Large intestine (tissue), 3 donors: Measurements from ENCODE around the gene CBL. TPM values are rescaled to one million over a fixed set of nuclear protein-coding genes. Genes with fewer than 3 reads are reported as not detected.

Source experiments
- DNase-seq, 2 donors: peaks; one replicate each; pipeline versions ENCODE4 v3.0.0 to v3.0.0-alpha.2; 2013
- H3K27ac ChIP-seq: one replicate; pipeline ENCODE4 v1.5.1; 2013; ENCODE audit warnings: low read length
- H3K27me3 ChIP-seq: 2 replicates; pipeline ENCODE4 v1.6.1; 2013; ENCODE audit warnings: low read length; ENCODE audit not compliant: control insufficient read depth, insufficient read depth
- H3K36me3 ChIP-seq: 2 replicates; pipeline ENCODE4 v1.6.1; 2013; ENCODE audit warnings: low read length; ENCODE audit not compliant: control insufficient read depth, insufficient read depth
- H3K4me1 ChIP-seq: one replicate; pipeline ENCODE4 v1.6.1; 2013; ENCODE audit warnings: low read length; ENCODE audit not compliant: control insufficient read depth, insufficient read depth
- H3K4me3 ChIP-seq: one replicate; pipeline ENCODE4 v1.5.1; 2013; ENCODE audit warnings: low read length
- H3K9me3 ChIP-seq: one replicate; pipeline ENCODE4 v1.6.1; 2013; ENCODE audit warnings: mild to moderate bottlenecking, low read depth, low read length, moderate library complexity; ENCODE audit not compliant: control insufficient read depth
- WGBS: methylation state at CpG from one replicate; pipeline ENCODE4 v1.1.5; 2013; ENCODE audit warnings: low lambda C conversion rate; ENCODE audit not compliant: insufficient coverage; 5-methylcytosine and 5-hydroxymethylcytosine counted together
- polyA plus RNA-seq: library from polyadenylated mRNA; unstranded; fragments of 120-200 nt; gene quantifications from one replicate; pipeline ENCODE4 v1.2.1, GENCODE V29; 2013

Gene CBL
- polyA plus RNA-seq, 1 donor: 12.7 TPM

DNA sequence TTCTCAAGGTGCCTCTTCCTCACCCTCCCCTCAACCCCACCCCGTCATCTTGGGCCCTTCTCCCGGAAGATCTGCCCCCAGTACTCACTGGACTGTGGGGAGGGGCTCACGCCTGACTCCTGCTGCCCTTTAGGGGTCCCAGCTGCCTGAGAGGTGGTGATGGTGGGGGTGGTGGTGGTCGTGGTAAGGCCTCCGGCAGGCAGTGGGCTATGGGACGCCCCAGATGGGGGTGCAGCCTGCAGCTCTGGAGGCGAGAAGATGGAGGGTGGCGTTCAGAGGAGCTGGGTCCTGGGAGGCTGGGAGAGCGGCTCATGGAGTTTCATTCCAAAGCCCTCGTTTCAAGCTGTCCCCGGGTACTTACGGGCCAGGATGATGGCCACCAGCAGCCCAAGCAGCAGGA lies 139.5 kb downstream of the CBL start:
- WGBS: no CpG with 5 or more reads among the region's 12 CpGs
- DNase-seq: no peak
- Histone ChIP-seq H3K27ac (no peak overlapping the region), H3K9me3 (no peaks in the 10 kb centered on the region), H3K27me3 (peaks cover 11% of the 10 kb centered on the region), H3K36me3 (no peaks in the 10 kb centered on the region), H3K4me3 (no peak overlapping the region), H3K4me1 (peaks cover 9% of the 10 kb centered on the region)

DNA sequence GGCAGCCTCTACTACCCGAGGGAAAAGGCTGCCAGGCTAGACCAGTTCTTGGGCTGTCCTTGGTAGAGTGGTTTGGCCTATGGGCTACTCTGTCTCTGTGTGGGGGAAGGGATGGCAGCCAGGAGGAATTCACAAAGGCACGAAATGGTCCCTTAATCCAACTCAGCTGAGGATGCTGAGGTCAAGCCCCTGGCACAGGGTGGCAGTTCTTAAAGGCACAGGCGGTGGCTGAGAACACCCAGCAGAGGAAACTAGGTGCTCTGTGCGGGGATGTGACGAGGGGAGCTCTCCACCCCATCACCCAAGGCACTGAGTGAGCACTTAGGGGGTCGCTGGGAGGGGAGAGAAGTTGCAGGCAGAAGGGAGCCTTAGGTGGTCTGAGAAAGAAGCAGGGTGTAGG lies 140.5 kb downstream of the CBL start, which contains the start of gene MFRP:
MFRP (minus strand) TSS at position 101 of the 400 bp plus-strand sequence. CDS start 192 bp downstream, outside the sequence.
- H3K36me3 ChIP-seq: no peaks in the 10 kb centered on the region
- H3K4me3 ChIP-seq: no peak within 1 kb of the TSS
- H3K27me3 ChIP-seq: peaks cover 2% of the 10 kb centered on the region
- H3K27ac ChIP-seq: no peak within 1 kb of the TSS
- peaks cover under 1% of the 10 kb centered on the region for H3K4me1 ChIP-seq
- no CpG with 5 or more reads among the region's 6 CpGs for WGBS
- no peaks in the 10 kb centered on the region for H3K9me3 ChIP-seq
- no peak for DNase-seq

DNA sequence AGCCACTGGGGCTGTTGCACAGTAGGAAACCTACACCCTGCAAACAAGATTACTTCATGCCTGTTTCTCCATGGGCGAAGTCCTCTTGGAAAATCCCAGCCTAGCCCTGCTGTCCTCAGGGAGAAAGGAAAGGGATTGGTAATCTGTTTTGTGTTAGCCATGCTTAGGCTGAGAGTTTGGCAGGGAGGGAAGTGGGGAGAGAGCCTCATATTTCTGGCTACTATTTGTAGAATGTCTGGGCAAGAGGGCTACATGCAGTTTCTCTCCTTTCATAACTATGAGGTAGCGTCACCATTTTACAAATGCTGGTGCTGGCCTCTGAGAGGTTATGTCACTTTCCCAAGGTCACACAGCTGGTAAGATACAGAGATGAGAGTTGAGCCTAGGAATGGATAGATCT lies 141.1 kb downstream of the CBL start:
- no peaks in the 10 kb centered on the region for H3K9me3 ChIP-seq
- H3K27ac ChIP-seq: no peak overlapping the region
- H3K4me1 ChIP-seq: no peaks in the 10 kb centered on the region
- no peak overlapping the region for H3K4me3 ChIP-seq
- no peaks in the 10 kb centered on the region for H3K36me3 ChIP-seq
- H3K27me3 ChIP-seq: peaks cover 2% of the 10 kb centered on the region
- DNase-seq: peak in 1 of 2 donors; percentile 65
- no CpG with 5 or more reads among the region's 2 CpGs for WGBS

DNA sequence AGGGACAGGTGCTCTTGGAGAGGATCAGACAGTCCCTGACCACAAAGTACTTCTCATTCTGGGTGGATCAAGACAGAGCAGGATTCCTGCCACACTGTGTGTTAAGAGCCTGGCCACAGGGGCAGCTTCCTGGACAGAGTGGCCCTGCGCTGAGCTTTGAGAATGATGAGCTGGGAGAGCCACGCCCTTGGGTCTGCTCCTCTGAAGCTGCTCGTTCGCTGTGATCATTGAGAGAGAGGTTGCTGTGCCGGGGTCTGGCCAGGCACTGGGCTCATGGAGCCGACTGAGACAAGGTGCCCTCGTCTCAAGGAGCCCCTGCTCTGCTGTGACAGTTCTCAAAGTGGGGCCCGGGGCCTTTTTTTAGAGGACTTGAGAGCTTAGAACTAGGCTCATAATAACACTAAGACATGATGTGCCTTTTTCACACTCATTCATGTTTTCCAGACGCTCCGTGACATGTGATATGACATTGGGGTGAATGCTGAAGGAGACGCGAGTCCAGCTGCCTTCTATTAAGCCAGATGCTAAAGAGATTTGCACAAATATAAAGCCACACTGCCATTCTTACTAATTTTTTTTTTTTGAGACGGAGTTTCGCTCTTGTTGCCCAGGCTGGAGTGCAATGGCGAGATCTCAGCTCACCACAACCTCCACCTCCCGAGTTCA lies 141.9 kb downstream of the CBL start:
- no CpG with 5 or more reads among the region's 16 CpGs for WGBS
- Histone ChIP-seq H3K4me1 (peaks cover 5% of the 10 kb centered on the region), H3K9me3 (no peaks in the 10 kb centered on the region), H3K27me3 (no peaks in the 10 kb centered on the region), H3K27ac (no peak overlapping the region), H3K36me3 (no peaks in the 10 kb centered on the region), H3K4me3 (no peak overlapping the region)
- DNase-seq: no peak

DNA sequence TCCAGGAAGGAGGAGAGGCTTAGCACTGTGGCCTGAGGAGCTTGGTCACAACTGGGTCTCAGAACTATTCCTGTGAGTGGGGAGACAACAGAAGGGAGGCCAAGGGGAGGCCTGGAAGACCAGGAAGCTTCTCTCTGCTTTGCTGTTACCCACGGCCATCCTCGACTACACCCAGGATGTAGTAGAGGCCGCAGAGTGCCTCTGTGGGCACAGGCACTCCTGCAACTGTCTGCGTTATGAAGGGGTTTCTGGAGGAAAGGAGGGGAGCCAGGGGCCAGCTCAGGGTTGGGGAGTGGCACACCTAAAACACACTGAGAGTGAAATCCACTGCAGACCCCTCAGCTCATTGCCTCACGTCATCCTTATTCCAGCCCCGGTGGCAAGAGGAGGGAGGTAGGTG lies 144.2 kb downstream of the CBL start:
- no peaks in the 10 kb centered on the region for H3K9me3 ChIP-seq
- no peak overlapping the region for H3K4me3 ChIP-seq
- H3K4me1 ChIP-seq: peaks cover 12% of the 10 kb centered on the region
- H3K27me3 ChIP-seq: no peaks in the 10 kb centered on the region
- WGBS: no CpG with 5 or more reads among the region's 6 CpGs
- H3K27ac ChIP-seq: no peak overlapping the region
- H3K36me3 ChIP-seq: no peaks in the 10 kb centered on the region
- DNase-seq: no peak

DNA sequence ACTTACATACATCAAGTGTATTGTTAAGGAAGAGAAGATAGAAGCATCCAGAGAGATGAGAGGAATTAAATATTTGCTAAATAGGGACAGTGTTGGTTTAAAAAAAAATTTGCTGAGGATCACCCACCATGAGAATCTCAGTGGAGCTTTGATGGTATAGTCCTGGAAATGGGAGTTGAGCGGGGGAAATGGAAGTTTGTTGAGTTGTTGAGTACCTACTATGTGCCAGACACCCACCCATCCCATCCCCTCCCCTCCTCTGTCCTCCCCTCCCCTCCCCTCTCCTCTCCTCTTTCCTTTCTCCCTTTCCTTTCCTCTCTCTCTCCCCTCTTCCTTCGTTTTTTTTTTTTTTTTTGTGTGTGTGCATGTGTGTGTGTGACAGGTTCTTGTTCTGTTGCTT lies 145.1 kb downstream of the CBL start:
- WGBS: 40% methylated on average over 1 of the region's 2 CpGs
- H3K4me1 ChIP-seq: peaks cover 12% of the 10 kb centered on the region
- H3K27me3 ChIP-seq: no peaks in the 10 kb centered on the region
- no peaks in the 10 kb centered on the region for H3K36me3 ChIP-seq
- DNase-seq: no peak
- no peak overlapping the region for H3K27ac ChIP-seq
- no peaks in the 10 kb centered on the region for H3K9me3 ChIP-seq
- no peak overlapping the region for H3K4me3 ChIP-seq

DNA sequence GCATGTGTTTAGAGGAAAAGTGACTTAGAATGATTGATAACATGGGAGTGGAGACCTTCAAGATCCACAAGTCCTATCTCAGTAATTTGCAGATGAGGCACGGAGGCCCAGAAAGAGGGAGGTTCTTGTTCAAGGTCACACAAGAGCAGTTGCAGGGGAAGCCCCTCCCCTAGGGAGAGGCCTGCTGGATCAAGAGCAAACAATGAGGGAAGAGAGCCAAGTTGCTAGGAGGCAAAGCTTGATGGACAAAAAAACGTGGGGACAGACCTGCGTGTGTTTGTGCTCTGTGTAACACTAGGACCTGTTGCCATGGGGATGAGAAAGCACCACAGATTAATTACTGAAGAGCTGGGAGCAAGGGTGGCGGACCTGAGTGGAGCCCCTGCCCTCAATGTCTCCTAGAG lies 146.7 kb downstream of the CBL start:
- H3K27ac ChIP-seq: peak overlapping the region; percentile 16
- H3K4me3 ChIP-seq: no peak overlapping the region
- WGBS: no CpG with 5 or more reads among the region's 4 CpGs
- H3K9me3 ChIP-seq: no peaks in the 10 kb centered on the region
- H3K36me3 ChIP-seq: no peaks in the 10 kb centered on the region
- peaks cover 12% of the 10 kb centered on the region for H3K4me1 ChIP-seq
- peak; percentile 86 to 92 for DNase-seq
- no peaks in the 10 kb centered on the region for H3K27me3 ChIP-seq

DNA sequence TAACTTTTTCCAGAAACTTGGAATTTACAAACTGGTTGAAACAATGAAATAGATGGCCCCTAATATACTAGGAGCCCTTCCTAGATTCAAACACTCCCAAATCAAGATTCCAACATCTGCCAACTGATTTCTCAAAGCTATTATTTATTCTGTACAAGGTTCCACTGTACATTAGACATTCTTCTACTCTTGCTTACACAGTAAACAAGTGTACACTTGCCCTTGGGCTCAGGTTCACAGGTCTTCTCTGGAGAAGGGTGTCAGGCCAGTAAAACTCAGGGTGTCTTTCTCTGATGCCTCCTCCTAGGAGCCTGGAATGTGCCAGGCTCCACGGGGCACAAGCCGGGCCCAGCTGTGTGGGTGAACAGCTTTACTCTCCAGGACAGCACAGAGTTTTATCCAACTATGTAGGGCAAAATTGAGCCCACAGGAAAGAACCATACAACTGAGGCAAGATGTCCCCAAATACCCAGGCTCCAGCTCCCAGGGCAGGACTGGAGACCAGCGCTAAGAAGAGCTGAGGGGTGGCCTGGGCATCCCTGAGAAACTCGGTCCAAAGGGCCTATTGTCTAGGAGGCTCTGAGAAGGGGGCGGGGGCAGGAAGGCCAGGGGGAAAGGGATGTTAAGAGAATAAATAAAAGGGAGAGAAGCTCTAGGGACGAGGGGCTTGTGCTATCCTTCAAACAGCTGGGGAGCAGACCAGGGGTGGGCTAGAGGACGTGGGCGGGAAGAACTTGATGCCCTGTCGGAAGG lies 149.1 kb downstream of the CBL start:
- DNase-seq: no peak
- no peak overlapping the region for H3K27ac ChIP-seq
- H3K9me3 ChIP-seq: no peaks in the 10 kb centered on the region
- H3K4me3 ChIP-seq: no peak overlapping the region
- peaks cover 15% of the 10 kb centered on the region for H3K4me1 ChIP-seq
- no CpG with 5 or more reads among the region's 9 CpGs for WGBS
- H3K36me3 ChIP-seq: peaks cover 9% of the 10 kb centered on the region
- no peaks in the 10 kb centered on the region for H3K27me3 ChIP-seq

DNA sequence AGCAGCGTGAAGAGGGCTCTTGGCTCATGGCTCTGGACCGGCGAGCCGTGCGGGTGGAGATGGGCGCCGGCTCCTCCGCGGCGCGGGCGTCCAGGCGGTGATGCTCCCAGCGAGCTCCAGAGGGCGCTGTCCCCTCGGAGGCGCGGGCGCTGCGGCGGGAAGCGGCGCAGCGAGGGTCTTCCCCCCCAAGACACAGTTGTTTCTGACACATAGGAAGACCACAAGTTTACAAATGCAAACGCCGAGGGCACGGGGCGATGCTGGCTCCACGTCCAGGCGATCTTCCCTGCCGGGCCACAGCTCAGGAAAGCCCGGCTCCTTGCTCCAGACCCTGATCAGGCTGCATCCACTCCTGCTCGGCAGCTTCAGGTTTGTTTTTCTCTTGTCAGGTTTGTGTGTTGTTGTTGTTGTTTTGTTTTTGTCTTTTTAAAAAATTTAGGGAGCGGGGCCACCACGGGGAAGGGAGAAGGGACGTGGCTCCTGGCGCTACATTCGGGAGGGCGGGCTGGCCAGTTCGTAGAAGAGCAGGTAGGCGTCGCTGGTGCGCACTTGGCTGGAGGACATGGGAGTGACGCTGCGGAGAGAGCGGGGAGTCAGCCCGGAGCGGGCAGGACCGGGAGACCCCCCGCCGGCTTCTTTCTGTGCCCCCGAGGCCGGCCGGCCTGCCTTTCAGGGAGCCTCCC lies 150.4 kb downstream of the CBL start:
- no peaks in the 10 kb centered on the region for H3K9me3 ChIP-seq
- no peaks in the 10 kb centered on the region for H3K27me3 ChIP-seq
- peak; percentile 74 to 80 for DNase-seq
- H3K27ac ChIP-seq: peak overlapping the region; percentile 52
- no CpG with 5 or more reads among the region's 54 CpGs for WGBS
- H3K36me3 ChIP-seq: peaks cover 9% of the 10 kb centered on the region
- H3K4me1 ChIP-seq: peaks cover 24% of the 10 kb centered on the region
- H3K4me3 ChIP-seq: peak overlapping the region; percentile 51

DNA sequence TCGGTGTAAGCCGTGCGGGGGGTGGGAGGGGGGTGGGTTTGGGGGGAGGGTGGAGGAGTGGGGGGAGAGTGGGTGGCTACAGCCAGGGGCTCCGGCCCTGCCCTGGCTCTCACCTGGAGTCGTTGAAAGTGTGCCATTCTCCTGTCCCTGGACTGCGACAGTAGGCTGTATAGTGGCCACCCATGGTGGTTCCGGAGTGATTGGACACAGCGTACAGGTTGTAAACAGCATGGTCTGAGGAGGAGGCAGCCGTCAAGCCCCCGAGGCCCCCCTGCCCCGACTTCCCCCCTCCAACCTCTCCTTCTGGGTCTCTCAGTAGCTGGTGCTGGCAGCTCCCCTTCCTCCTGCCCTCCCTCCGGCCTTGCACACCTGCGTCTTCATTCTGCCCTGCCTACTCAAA lies 150.9 kb downstream of the CBL start:
- H3K4me1 ChIP-seq: peaks cover 30% of the 10 kb centered on the region
- no peaks in the 10 kb centered on the region for H3K27me3 ChIP-seq
- H3K4me3 ChIP-seq: peak overlapping the region; percentile 51
- DNase-seq: no peak
- peaks cover 9% of the 10 kb centered on the region for H3K36me3 ChIP-seq
- no CpG with 5 or more reads among the region's 13 CpGs for WGBS
- H3K27ac ChIP-seq: no peak overlapping the region
- no peaks in the 10 kb centered on the region for H3K9me3 ChIP-seq
